H1 (cell line): ENCODE results near the gene DVL1. TPM values are rescaled to one million over a fixed set of nuclear protein-coding genes. Genes with fewer than 3 reads are reported as not detected.

ENCODE experiments used
- CTCF ChIA-PET: fragments of 300-600 bp; sonication (Branson Sonifier 250); formaldehyde crosslinking; loops from one replicate; lab custom pipeline; 2021; ENCODE audit not compliant: partially characterized antibody; lab: Charles Lee
- POLR2A ChIA-PET: fragments of 300-600 bp; sonication (Branson Sonifier 250); formaldehyde crosslinking; loops from one replicate; lab custom pipeline; 2021; ENCODE audit warnings: inconsistent platforms; ENCODE audit not compliant: partially characterized antibody; lab: Charles Lee
- DNase-seq, 2 experiments: peaks; one replicate each; pipeline versions ENCODE4 v3.0.0 to v3.0.0-alpha.2; 2010 to 2022; ENCODE audit warnings: low spot score in 2 of 2, low read depth in 1 of 2, mixed read lengths in 1 of 2
- FAIRE-seq: peaks from 2 replicates; lab custom pipeline; 2011; peaks lifted over from hg19 to GRCh38; lab: Jason Lieb, UNC
- H2AFZ ChIP-seq: 2 replicates; pipeline ENCODE4 v1.8.1; 2012; ENCODE audit warnings: low read length, inconsistent platforms
- H2AK5ac ChIP-seq: 2 replicates; pipeline ENCODE4 v1.6.1; 2013; ENCODE audit warnings: low read depth, low read length
- H2BK120ac ChIP-seq: replicated peaks from 2 replicates; pipeline ENCODE3; 2013; ENCODE audit warnings: low read depth, low read length, inconsistent platforms
- H2BK12ac ChIP-seq: 2 replicates; pipeline ENCODE4 v1.6.1; 2013; ENCODE audit warnings: low read depth, low read length
- H2BK15ac ChIP-seq: 2 replicates; pipeline ENCODE4 v1.6.1; 2013; ENCODE audit warnings: low read length
- H2BK20ac ChIP-seq: 2 replicates; pipeline ENCODE4 v1.6.1; 2013; ENCODE audit warnings: low read length
- H2BK5ac ChIP-seq: 2 replicates; pipeline ENCODE4 v1.6.1; 2013; ENCODE audit warnings: low read depth, low read length
- H3K14ac ChIP-seq: 2 replicates; pipeline ENCODE4 v1.6.1; 2013; ENCODE audit warnings: inconsistent platforms; ENCODE audit not compliant: insufficient read length
- H3K18ac ChIP-seq: 2 replicates; pipeline ENCODE4 v1.6.1; 2013; ENCODE audit warnings: low read length; ENCODE audit errors: extremely low read depth
- H3K23ac ChIP-seq: 2 replicates; pipeline ENCODE4 v1.6.1; 2013; ENCODE audit warnings: inconsistent platforms; ENCODE audit not compliant: insufficient read length
- H3K23me2 ChIP-seq: 2 replicates; pipeline ENCODE4 v1.6.1; 2013; ENCODE audit warnings: low read depth, low read length
- H3K27ac ChIP-seq: 2 replicates; pipeline ENCODE4 v1.6.1; 2011; ENCODE audit warnings: low read depth, low read length, inconsistent platforms
- H3K27me3 ChIP-seq, 4 experiments: replicated peaks in 1 of 4; 1 replicate in 1 of 4; 2 replicates in 3 of 4; pipeline versions ENCODE4 v1.6.1 to v1.8.1; 2011 to 2013; ENCODE audit warnings: low read length in 3 of 4, mild to moderate bottlenecking in 3 of 4, inconsistent platforms in 2 of 4, mixed read lengths in 2 of 4, moderate library complexity in 1 of 4; ENCODE audit not compliant: control insufficient read depth in 3 of 4, insufficient read depth in 3 of 4; ENCODE audit errors: extremely low read depth in 1 of 4
- H3K36me3 ChIP-seq, 4 experiments: 2 replicates each; pipeline versions ENCODE4 v1.6.1 to v1.8.1; 2011 to 2013; ENCODE audit warnings: mild to moderate bottlenecking in 4 of 4, low read length in 3 of 4, moderate library complexity in 2 of 4, control low read depth in 1 of 4, inconsistent platforms in 1 of 4; ENCODE audit not compliant: insufficient read depth in 4 of 4, control insufficient read depth in 2 of 4
- H3K4ac ChIP-seq: replicated peaks from 2 replicates; pipeline ENCODE3; 2013; ENCODE audit warnings: low read length, low read depth, mixed read lengths, inconsistent platforms; ENCODE audit not compliant: insufficient read length
- H3K4me1 ChIP-seq, 4 experiments: replicated peaks in 1 of 4; 1 replicate in 1 of 4; 2 replicates in 3 of 4; pipeline versions ENCODE4 v1.6.1 to v1.8.1; 2011 to 2013; ENCODE audit warnings: low read length in 3 of 4, inconsistent platforms in 2 of 4, mixed read lengths in 1 of 4; ENCODE audit not compliant: insufficient read depth in 4 of 4, control insufficient read depth in 3 of 4
- H3K4me2 ChIP-seq, 2 experiments: 2 replicates each; pipeline versions ENCODE4 v1.6.1 to v1.8.1; 2011 to 2013; ENCODE audit warnings: low read depth in 2 of 2, low read length in 2 of 2, control low read depth in 1 of 2, inconsistent platforms in 1 of 2, mild to moderate bottlenecking in 1 of 2; ENCODE audit not compliant: insufficient read depth in 1 of 2
- H3K4me3 ChIP-seq, 4 experiments: fragments of 200-600, 300-600 bp in 1 of 4; sonication (generic), shearing (Covaris generic), sonication (Bioruptor Twin) in 1 of 4; 2 replicates each; pipeline versions ENCODE4 v1.5.1 to v1.8.1; 2011 to 2016; ENCODE audit warnings: low read length in 4 of 4, low read depth in 3 of 4, control low read depth in 2 of 4, inconsistent platforms in 2 of 4, mild to moderate bottlenecking in 2 of 4, mixed read lengths in 1 of 4, moderate library complexity in 1 of 4; ENCODE audit not compliant: insufficient read depth in 2 of 4; ENCODE audit errors: extremely low read depth in 1 of 4
- H3K56ac ChIP-seq: replicated peaks from 2 replicates; pipeline ENCODE3; 2013; ENCODE audit warnings: low read depth, mild to moderate bottlenecking, mixed read lengths, low read length, inconsistent platforms; ENCODE audit not compliant: insufficient read length
- H3K79me1 ChIP-seq: 2 replicates; pipeline ENCODE4 v1.6.1; 2013; ENCODE audit warnings: low read depth, low read length, control low read depth
- H3K79me2 ChIP-seq, 2 experiments: 2 replicates each; pipeline versions ENCODE4 v1.6.1 to v1.8.1; 2012 to 2013; ENCODE audit warnings: low read length in 2 of 2, mild to moderate bottlenecking in 2 of 2, inconsistent platforms in 1 of 2; ENCODE audit not compliant: insufficient read depth in 2 of 2, control insufficient read depth in 1 of 2
- H3K9ac ChIP-seq, 4 experiments: replicated peaks in 1 of 4; 1 replicate in 1 of 4; 2 replicates in 3 of 4; pipeline versions ENCODE4 v1.6.1 to v1.8.1; 2011 to 2013; ENCODE audit warnings: low read depth in 3 of 4, low read length in 3 of 4, control low read depth in 2 of 4, mild to moderate bottlenecking in 2 of 4, moderate library complexity in 2 of 4, inconsistent platforms in 1 of 4; ENCODE audit errors: extremely low read depth in 1 of 4
- H3K9me3 ChIP-seq, 2 experiments: 2 replicates each; pipeline versions ENCODE4 v1.6.1 to v1.8.1; 2012 to 2013; ENCODE audit warnings: mild to moderate bottlenecking in 2 of 2, moderate library complexity in 2 of 2, control low read depth in 1 of 2, inconsistent platforms in 1 of 2, low read depth in 1 of 2, low read length in 1 of 2, mixed read lengths in 1 of 2; ENCODE audit not compliant: insufficient read depth in 2 of 2
- H4K20me1 ChIP-seq, 2 experiments: replicated peaks in 1 of 2; 2 replicates each; pipeline versions ENCODE3 to v1.8.1; 2011 to 2013; ENCODE audit warnings: inconsistent platforms in 2 of 2, low read length in 2 of 2, mild to moderate bottlenecking in 1 of 2; ENCODE audit not compliant: insufficient read depth in 2 of 2, control insufficient read depth in 1 of 2
- H4K5ac ChIP-seq: 2 replicates; pipeline ENCODE4 v1.6.1; 2013; ENCODE audit warnings: low read length, low read depth, mixed read lengths, inconsistent platforms; ENCODE audit not compliant: insufficient read length
- H4K8ac ChIP-seq: 2 replicates; pipeline ENCODE4 v1.8.0; 2013; ENCODE audit warnings: mild to moderate bottlenecking, moderate library complexity, low read length, inconsistent platforms; ENCODE audit not compliant: insufficient read depth; ENCODE audit errors: extremely low read depth
- H4K91ac ChIP-seq: replicated peaks from 2 replicates; pipeline ENCODE3; 2013; ENCODE audit warnings: low read length, mixed read lengths, inconsistent platforms; ENCODE audit not compliant: insufficient read length
- CTCF ChIP-seq, 3 experiments: IDR thresholded peaks; 1 replicate in 2 of 3; 2 replicates in 1 of 3; pipeline versions ENCODE4 v1.5.1 to v1.6.1; 2011; ENCODE audit warnings: low read length in 3 of 3, mild to moderate bottlenecking in 3 of 3, inconsistent platforms in 2 of 3, low read depth in 1 of 3, moderate library complexity in 1 of 3; ENCODE audit not compliant: insufficient read depth in 1 of 3; ENCODE audit errors: control extremely low read depth in 1 of 3
- RAD21 ChIP-seq, 2 experiments: IDR thresholded peaks in 1 of 2; conservative IDR thresholded peaks in 1 of 2; 2 replicates each; pipeline ENCODE4 v1.6.1; 2011; ENCODE audit warnings: low read depth in 2 of 2, low read length in 2 of 2, improper control_type of control experiment in 1 of 2, inconsistent platforms in 1 of 2, mild to moderate bottlenecking in 1 of 2, moderate library complexity in 1 of 2
- TCF12 ChIP-seq: IDR thresholded peaks from 2 replicates; pipeline ENCODE4 v1.6.1; 2011; ENCODE audit warnings: low read depth, mild to moderate bottlenecking, low read length
- WGBS, 2 experiments: shearing (Covaris generic) in 1 of 2; methylation state at CpG; one replicate each; pipeline versions ENCODE4 v1.1.6 to v1.1.7; 2013 to 2015; ENCODE audit warnings: low lambda C conversion rate in 2 of 2, mixed read lengths in 2 of 2, inconsistent platforms in 1 of 2, low coverage in 1 of 2, missing lambda C conversion rate in 1 of 2; ENCODE audit not compliant: insufficient replicate concordance in 2 of 2, insufficient coverage in 1 of 2, insufficient read length in 1 of 2; ENCODE audit errors: extremely low coverage in 1 of 2, missing lambda C conversion rate in 1 of 2; 5-methylcytosine and 5-hydroxymethylcytosine counted together
- polyA plus RNA-seq, 7 experiments: library from polyadenylated mRNA; depleted of rRNA in 3 of 7; stranded (reverse) in 5 of 7; unstranded in 2 of 7; fragments of >200 nt in 5 of 7; fragments of 200-250 nt in 2 of 7; gene quantifications; 1 replicate in 5 of 7; 2 replicates in 1 of 7; 4 replicates in 1 of 7; pipeline versions ENCODE4 v1.2.1 to v1.2.3, GENCODE V29; 2011 to 2013; ENCODE audit warnings: missing spikeins in 2 of 7, mixed read lengths in 2 of 7
- total RNA-seq: library from RNA; stranded (reverse); fragmentation: NEBNext Ultra II Directional; extraction: Animal tissue kit (Norgen Biotek cat#: 25700); gene quantifications from 2 replicates; pipeline ENCODE4 v1.2.1, GENCODE V29; 2021

DVL1 gene
- total and polyA plus RNA-seq, 2 of the 8 experiments (the other 6 are each of a cell fraction or from before 2014, with no cell fraction given), result 39.4 to 58.9 TPM

DNA sequence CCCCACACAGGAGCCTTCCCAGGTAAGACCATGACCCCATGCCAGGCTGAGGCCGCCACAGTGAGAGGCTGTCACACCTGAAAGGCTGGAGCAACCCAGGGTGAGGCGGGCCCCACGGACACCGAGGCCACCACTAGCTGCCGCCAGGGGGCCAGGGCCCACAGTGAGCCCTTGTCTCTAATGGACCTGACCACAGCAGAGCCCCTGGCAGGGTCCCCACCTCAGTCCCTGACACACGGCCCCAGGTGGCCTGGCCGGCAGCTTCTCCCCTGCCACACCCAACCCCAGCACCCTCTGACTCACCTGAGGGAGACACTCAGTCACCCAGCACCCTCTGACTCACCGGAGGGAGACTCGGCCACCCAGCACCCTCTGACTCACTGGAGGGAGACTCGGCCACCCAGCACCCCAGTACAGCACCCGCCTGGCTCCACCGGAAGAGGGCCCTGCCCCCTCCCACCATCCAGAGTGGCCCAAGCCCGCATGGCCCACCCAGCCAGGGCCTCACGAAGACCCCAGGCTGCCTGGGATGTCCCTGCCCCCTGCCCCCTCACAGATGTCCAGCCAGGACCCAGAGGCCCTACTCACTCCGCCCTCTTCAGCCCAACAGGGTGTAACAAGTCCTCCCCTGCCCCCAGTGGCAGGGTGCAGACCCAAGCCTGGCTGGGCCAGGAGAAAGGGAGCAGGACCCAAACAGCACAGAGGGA, 4.4 kb downstream of the DVL1 start:
- Histone ChIP-seq H3K4me1 (peaks cover 0 to 16% (median 9%) of the 10 kb centered on the region in 4 experiments; a peak in 5 of 7 replicates), H2BK20ac (no peak overlapping the region), H2BK15ac (no peak overlapping the region), H4K91ac (no peak overlapping the region), H3K18ac (no peak overlapping the region), H3K4ac (no peak overlapping the region), H3K79me1 (peaks cover 27% of the 10 kb centered on the region), H3K27ac (no peak overlapping the region), H2BK120ac (no peak overlapping the region), H3K36me3 (peaks cover 2 to 19% (median 9%) of the 10 kb centered on the region in 4 experiments; a peak in 6 of 8 replicates), H3K4me3 (no peak overlapping the region), H3K9me3 (peaks cover 0 to 5% of the 10 kb centered on the region in 2 experiments; a peak in 1 of 4 replicates), H2AK5ac (no peak overlapping the region), H4K5ac (no peak overlapping the region), H3K9ac (no peak overlapping the region), H2BK12ac (no peak overlapping the region), H2AFZ (no peak overlapping the region), H4K8ac (no peak overlapping the region; the same call in 1 of the 2 replicates), H3K27me3 (no peaks in the 10 kb centered on the region; a peak in 1 of 7 replicates), H3K4me2 (no peak overlapping the region), H2BK5ac (no peak overlapping the region), H3K79me2 (peaks cover 0 to 28% of the 10 kb centered on the region in 2 experiments; a peak in 3 of 4 replicates), H3K14ac (no peak overlapping the region), H4K20me1 (peaks cover 20 to 47% of the 10 kb centered on the region in 2 experiments), H3K56ac (no peak overlapping the region), H3K23me2 (peaks cover 12% of the 10 kb centered on the region; the same call in 1 of the 2 replicates), H3K23ac (no peak overlapping the region)
- 92% methylated on average over 15 of the region's 15 CpGs; no CpG with 5 or more reads in 1 of the 2 experiments for WGBS, 2 experiments
- POLR2A ChIA-PET, result interaction anchor here (0.6 to 3.1 kb wide), 9 partner anchors 8 to 119 kb away, joined by 3 to 12 read pairs (median 5); partner anchors contain the start of gene ANKRD65
- DNase-seq (peak in 1 of 2 experiments; percentile 67), FAIRE-seq (no peak)
- CTCF ChIA-PET, result interaction anchor here (0.9 to 4.4 kb wide), 12 partner anchors 10 to 277 kb away, joined by 3 to 34 read pairs (median 3); no protein-coding TSS in a partner anchor
- TF ChIP-seq RAD21 (IDR thresholded peaks at IDR 0.05 in 1 of 2, conservative IDR thresholded peaks at IDR 0.05 in 1 of 2; ENCODE audit: low read depth in 2 of 2, low read length in 2 of 2), result peak in 1 of 2 experiments; percentile 31; a peak in 1 of 4 replicates
- peak in 2 of 3 experiments; percentile 44 to 56; a peak in 3 of 4 replicates for TF ChIP-seq CTCF (IDR thresholded peaks at IDR 0.05; ENCODE audit: control extremely low read depth in 1 of 3, insufficient read depth in 1 of 3, low read depth in 1 of 3, low read length in 3 of 3)
- no peak for TF ChIP-seq TCF12
